HCT116 (cell line): ENCODE data around the gene SLC9A2. TPM values are rescaled to one million over a fixed set of nuclear protein-coding genes. Genes with fewer than 3 reads are reported as not detected.

ENCODE experiments used
- ATAC-seq: fragments of 200-7000 bp; cut with Tn5 transposase; 2 replicates; pipeline ENCODE4 v1.9.1; 2020; ENCODE audit warnings: mild to moderate bottlenecking, moderate library complexity
- BruUV-seq: library from RNA; stranded (reverse); fragments of 400-500 nt; replicated peaks from 2 replicates; lab custom pipeline; 2021; lab: Mats Ljungman, UMichigan
- CTCF ChIA-PET: fragments of 300-600 bp; sonication (Branson Sonifier 250); formaldehyde crosslinking; loops from one replicate; lab custom pipeline; 2021; ENCODE audit warnings: antibody characterized with exemption; lab: Charles Lee
- POLR2A ChIA-PET: fragments of 300-600, 350-600 bp; sonication (Branson Sonifier 250); formaldehyde crosslinking; loops from one replicate; lab custom pipeline; 2021; ENCODE audit warnings: antibody characterized with exemption; lab: Charles Lee
- RAD21 ChIA-PET, 2 experiments: fragments of 300-600 bp; sonication (Branson Sonifier 250); formaldehyde crosslinking; loops; one replicate each; lab custom pipeline; 2023; ENCODE audit warnings: low total read pairs in 2 of 2; ENCODE audit not compliant: uncharacterized antibody in 2 of 2, unreplicated experiment in 2 of 2, low non-redundant PET in 1 of 2; lab: Charles Lee
- DNase-seq: peaks from one replicate; pipeline ENCODE4 v3.0.0-alpha.2; 2010; ENCODE audit warnings: low read depth, low spot score
- H2AFZ ChIP-seq: fragments of 200-600 bp; shearing (Covaris generic), sonication (generic); 2 replicates; pipeline ENCODE4 v1.6.1; 2017; ENCODE audit warnings: low read depth, mixed run types, mixed read lengths, antibody characterized with exemption, low read length; ENCODE audit not compliant: poor library complexity, severe bottlenecking
- H3K27ac ChIP-seq: 2 replicates; pipeline ENCODE4 v1.5.1; 2012; ENCODE audit warnings: low read depth, low read length
- H3K27me3 ChIP-seq: fragments of 200-600 bp; sonication (generic); 2 replicates; pipeline ENCODE4 v1.6.1; 2016; ENCODE audit warnings: mixed run types, low read length, mixed read lengths; ENCODE audit not compliant: insufficient read depth
- H3K36me3 ChIP-seq, 2 experiments: fragments of 200-500 bp in 1 of 2; fragments of 200-600 bp in 1 of 2; sonication (Bioruptor generic) in 1 of 2; sonication (generic) in 1 of 2; 2 replicates each; pipeline versions ENCODE4 v1.5.1 to v1.6.1; 2014 to 2016; ENCODE audit warnings: low read length in 2 of 2, inconsistent platforms in 1 of 2, mixed read lengths in 1 of 2, mixed run types in 1 of 2; ENCODE audit not compliant: insufficient read depth in 2 of 2, control insufficient read depth in 1 of 2
- H3K4me1 ChIP-seq, 2 experiments: fragments of 200-600 bp in 1 of 2; sonication (generic) in 1 of 2; 2 replicates each; pipeline versions ENCODE4 v1.5.1 to v1.6.1; 2012 to 2017; ENCODE audit warnings: low read length in 2 of 2, inconsistent platforms in 1 of 2, mild to moderate bottlenecking in 1 of 2, mixed read lengths in 1 of 2, mixed run types in 1 of 2, moderate library complexity in 1 of 2; ENCODE audit not compliant: insufficient read depth in 2 of 2, control insufficient read depth in 1 of 2
- H3K4me2 ChIP-seq: fragments of 200-600 bp; sonication (generic); 2 replicates; pipeline ENCODE4 v1.6.1; 2017; ENCODE audit warnings: mixed run types, low read length, mixed read lengths
- H3K4me3 ChIP-seq, 2 experiments: fragments of 200-600 bp in 1 of 2; sonication (generic) in 1 of 2; replicated peaks in 1 of 2; 2 replicates each; pipeline ENCODE4 v1.5.1; 2011 to 2016; ENCODE audit warnings: low read length in 2 of 2, control low read depth in 1 of 2, low read depth in 1 of 2, mild to moderate bottlenecking in 1 of 2, mixed read lengths in 1 of 2, mixed run types in 1 of 2
- H3K79me2 ChIP-seq: fragments of 200-600 bp; sonication (generic); 2 replicates; pipeline ENCODE4 v1.6.1; 2017; ENCODE audit warnings: mild to moderate bottlenecking, mixed run types, low read length, moderate library complexity, mixed read lengths; ENCODE audit not compliant: insufficient read depth
- H3K9ac ChIP-seq: fragments of 200-600 bp; sonication (generic); 2 replicates; pipeline ENCODE4 v1.6.1; 2016; ENCODE audit warnings: low read length, mixed read lengths
- H3K9me2 ChIP-seq: fragments of 200-600 bp; sonication (generic), shearing (Covaris generic); 2 replicates; pipeline ENCODE4 v1.6.1; 2017; ENCODE audit warnings: mixed run types, mild to moderate bottlenecking, moderate library complexity; ENCODE audit not compliant: insufficient read depth
- H3K9me3 ChIP-seq, 2 experiments: fragments of 200-500 bp in 1 of 2; fragments of 200-600 bp in 1 of 2; sonication (Bioruptor generic) in 1 of 2; sonication (generic) in 1 of 2; 2 replicates each; pipeline ENCODE4 v1.6.1; 2014 to 2017; ENCODE audit warnings: low read length in 2 of 2, mixed read lengths in 2 of 2, inconsistent platforms in 1 of 2, low read depth in 1 of 2, mild to moderate bottlenecking in 1 of 2, mixed run types in 1 of 2, moderate library complexity in 1 of 2; ENCODE audit not compliant: control insufficient read depth in 1 of 2, insufficient read depth in 1 of 2
- H4K20me1 ChIP-seq: fragments of 200-600 bp; sonication (generic), shearing (Covaris generic); 2 replicates; pipeline ENCODE4 v1.6.1; 2017; ENCODE audit warnings: mixed run types, mild to moderate bottlenecking, moderate library complexity; ENCODE audit not compliant: insufficient read depth
- ELF1 ChIP-seq: IDR thresholded peaks from 2 replicates; pipeline ENCODE4 v1.6.1; 2012; ENCODE audit warnings: low read depth, borderline replicate concordance
- RAD21 ChIP-seq: IDR thresholded peaks from 2 replicates; pipeline ENCODE4 v1.6.1; 2012; ENCODE audit warnings: low read depth, mild to moderate bottlenecking
- ZNF274 ChIP-seq: fragments of 200-500 bp; sonication (Bioruptor generic); IDR thresholded peaks from 2 replicates; pipeline ENCODE4 v1.6.1; 2014; ENCODE audit warnings: mild to moderate bottlenecking, low read depth, low read length, inconsistent platforms
- intact Hi-C: fragments of 100-400 bp; cut with micrococcal nuclease; formaldehyde crosslinking; loops from 2 replicates; pipeline ENCODE4 v1.10.0; 2022
- total RNA-seq: library from RNA; stranded (reverse); gene quantifications from one replicate; pipeline ENCODE4 v1.2.1, GENCODE V29; 2021; ENCODE audit not compliant: unreplicated experiment
- TF ChIP-seq, protein P1 (sequence below): IDR thresholded peaks from 2 replicates; pipeline ENCODE4 v1.6.1; 2012; ENCODE audit warnings: low read depth

SLC9A2 gene
- total RNA-seq, 1 experiment from 2014 or later = 1.4 TPM

DNA sequence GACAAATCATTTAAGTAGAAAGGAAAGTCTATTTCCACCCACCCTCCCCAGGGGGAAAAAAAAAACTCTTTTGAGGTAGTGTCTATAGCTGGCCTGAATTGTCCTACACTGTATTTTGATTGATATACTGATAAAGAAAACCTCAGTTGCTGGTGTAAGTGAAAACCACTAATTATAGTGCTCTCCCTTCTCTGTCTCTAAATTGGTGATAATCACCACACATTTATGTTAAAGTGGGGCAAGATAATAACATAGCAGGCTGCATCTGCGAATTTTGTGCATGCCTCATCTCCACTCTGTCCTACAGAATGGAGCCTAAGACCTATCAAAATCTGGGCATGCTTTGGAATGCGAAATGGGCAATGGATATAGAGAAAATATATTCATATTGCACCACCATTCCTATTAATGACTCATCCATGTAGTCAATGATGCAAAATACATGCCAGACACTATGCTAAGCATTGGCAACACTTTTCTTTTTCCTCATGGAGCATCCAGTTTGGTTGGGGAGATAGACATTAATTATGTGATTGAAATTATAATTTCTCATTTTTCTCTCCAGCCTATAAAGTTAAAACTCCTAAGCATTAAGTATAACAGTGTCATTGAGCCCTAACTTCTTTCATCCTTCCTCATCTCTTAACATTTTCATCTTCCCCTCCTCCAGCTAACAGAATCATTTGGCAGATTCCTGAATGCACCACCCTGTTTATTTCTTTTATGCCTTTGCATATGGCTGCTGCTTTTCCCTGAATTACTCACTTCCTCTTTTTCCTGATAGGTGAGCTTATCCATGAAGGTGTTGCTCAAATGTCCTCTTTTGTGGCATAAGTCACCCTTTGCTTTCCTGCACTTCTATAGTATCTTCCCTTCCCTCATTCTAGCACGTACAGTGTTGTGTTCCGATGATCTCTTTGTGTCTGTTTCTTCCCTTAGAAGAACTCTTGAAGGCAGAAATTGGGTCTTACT, 58.2 kb downstream of the SLC9A2 start:
- Histone ChIP-seq H3K9me2 (no peaks in the 10 kb centered on the region), H4K20me1 (no peaks in the 10 kb centered on the region), H3K27ac (no peak overlapping the region), H3K27me3 (no peaks in the 10 kb centered on the region), H2AFZ (no peak overlapping the region), H3K4me3 (no peak overlapping the region), H3K4me2 (no peak overlapping the region)
- DNase-seq = no peak
- intact Hi-C loops = no loop called here
- RAD21 ChIA-PET = no interaction called here
- TF ChIP-seq ZNF274 (no peak), ELF1 (no peak), RAD21 (no peak)
- TF ChIP-seq, protein P1, sequence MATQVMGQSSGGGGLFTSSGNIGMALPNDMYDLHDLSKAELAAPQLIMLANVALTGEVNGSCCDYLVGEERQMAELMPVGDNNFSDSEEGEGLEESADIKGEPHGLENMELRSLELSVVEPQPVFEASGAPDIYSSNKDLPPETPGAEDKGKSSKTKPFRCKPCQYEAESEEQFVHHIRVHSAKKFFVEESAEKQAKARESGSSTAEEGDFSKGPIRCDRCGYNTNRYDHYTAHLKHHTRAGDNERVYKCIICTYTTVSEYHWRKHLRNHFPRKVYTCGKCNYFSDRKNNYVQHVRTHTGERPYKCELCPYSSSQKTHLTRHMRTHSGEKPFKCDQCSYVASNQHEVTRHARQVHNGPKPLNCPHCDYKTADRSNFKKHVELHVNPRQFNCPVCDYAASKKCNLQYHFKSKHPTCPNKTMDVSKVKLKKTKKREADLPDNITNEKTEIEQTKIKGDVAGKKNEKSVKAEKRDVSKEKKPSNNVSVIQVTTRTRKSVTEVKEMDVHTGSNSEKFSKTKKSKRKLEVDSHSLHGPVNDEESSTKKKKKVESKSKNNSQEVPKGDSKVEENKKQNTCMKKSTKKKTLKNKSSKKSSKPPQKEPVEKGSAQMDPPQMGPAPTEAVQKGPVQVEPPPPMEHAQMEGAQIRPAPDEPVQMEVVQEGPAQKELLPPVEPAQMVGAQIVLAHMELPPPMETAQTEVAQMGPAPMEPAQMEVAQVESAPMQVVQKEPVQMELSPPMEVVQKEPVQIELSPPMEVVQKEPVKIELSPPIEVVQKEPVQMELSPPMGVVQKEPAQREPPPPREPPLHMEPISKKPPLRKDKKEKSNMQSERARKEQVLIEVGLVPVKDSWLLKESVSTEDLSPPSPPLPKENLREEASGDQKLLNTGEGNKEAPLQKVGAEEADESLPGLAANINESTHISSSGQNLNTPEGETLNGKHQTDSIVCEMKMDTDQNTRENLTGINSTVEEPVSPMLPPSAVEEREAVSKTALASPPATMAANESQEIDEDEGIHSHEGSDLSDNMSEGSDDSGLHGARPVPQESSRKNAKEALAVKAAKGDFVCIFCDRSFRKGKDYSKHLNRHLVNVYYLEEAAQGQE = no peak
- TF ChIP-seq, all 23 proteins: peak for 0
- BruUV-seq = no TSS peak
- ChIA-PET POLR2A (no interaction called here), CTCF (no interaction called here)
- ATAC-seq = no peak
- H3K79me2 ChIP-seq = no peaks in the 10 kb centered on the region
- no peaks in the 10 kb centered on the region for H3K4me1 ChIP-seq
- no peaks in the 10 kb centered on the region for H3K36me3 ChIP-seq
- no peak overlapping the region for H3K9ac ChIP-seq
- no peaks in the 10 kb centered on the region for H3K9me3 ChIP-seq
